Renal cortical epithelial cell (primary cell): ENCODE results near the gene NAPEPLD. TPM values are rescaled to one million over a fixed set of nuclear protein-coding genes. Genes with fewer than 3 reads are reported as not detected.
A peak's percentile ranks its signal among the peaks of the same experiment; 100 is the strongest.
"Not testable (repeated sequence)": the region's sequence is repeated elsewhere in the genome, so short reads cannot be mapped to it uniquely, and the experiment has no call there.

Experiments used
- DNase-seq: peaks from one replicate; pipeline ENCODE4 v3.0.0-alpha.2; 2011; ENCODE audit warnings: low read depth
- total RNA-seq: library from RNA; depleted of rRNA; stranded (reverse); fragments of >200 nt; gene quantifications from 2 replicates; pipeline ENCODE4 v1.2.3, GENCODE V29; 2014

Gene NAPEPLD
- total RNA-seq, 1 donor from 2014 or later, result 37.2 TPM

GRCh38 chr7:103068414-103069403 lies 80.2 kb downstream of the NAPEPLD start:
- no peak for DNase-seq

GRCh38 chr7:103065667-103066066 lies 83.2 kb downstream of the NAPEPLD start:
- DNase-seq, result no peak

GRCh38 chr7:103063895-103064294 lies 85.0 kb downstream of the NAPEPLD start:
- no peak for DNase-seq

GRCh38 chr7:103059471-103059870 lies 89.4 kb downstream of the NAPEPLD start:
- DNase-seq, result peak; percentile 46

GRCh38 chr7:103058122-103058521 lies 90.8 kb downstream of the NAPEPLD start:
- DNase-seq, result no peak

GRCh38 chr7:103056006-103056405 lies 92.9 kb downstream of the NAPEPLD start:
- DNase-seq, result not testable (repeated sequence)

GRCh38 chr7:103051519-103051918 lies 97.4 kb downstream of the NAPEPLD start:
- no peak for DNase-seq

Other genes with a start within 250 kb of the NAPEPLD start
- gene LRRC17, start 236.1 kb downstream of the NAPEPLD start, total RNA-seq, result 1.1 and 2.6 TPM in 2 replicates
- gene FBXL13, start 74.3 kb downstream of the NAPEPLD start, total RNA-seq, result 3.5 and 4.3 TPM in 2 replicates
- gene ARMC10, start 74.0 kb downstream of the NAPEPLD start, total RNA-seq, result 53.7 and 67.9 TPM in 2 replicates
- 86.4 and 91.5 TPM in 2 replicates for gene PMPCB, start 148.3 kb upstream of the NAPEPLD start, total RNA-seq
- gene DNAJC2, start 195.7 kb upstream of the NAPEPLD start, total RNA-seq, result 18.6 and 25.4 TPM in 2 replicates
- 228 and 270 TPM in 2 replicates for gene PSMC2, start 198.5 kb upstream of the NAPEPLD start, total RNA-seq